Lower leg skin (tissue), 4 donors: ENCODE data around the gene OR2B6. TPM values are rescaled to one million over a fixed set of nuclear protein-coding genes. Genes with fewer than 3 reads are reported as not detected.
"Not testable (repeated sequence)": the region's sequence is repeated elsewhere in the genome, so short reads cannot be mapped to it uniquely, and the experiment has no call there.

ENCODE experiments used
- DNase-seq, 2 donors: peaks; one replicate each; pipeline ENCODE4 v3.0.0-alpha.2; 2019; ENCODE audit warnings: low spot score in 2 of 2
- H3K4me3 ChIP-seq: fragments of 200-600 bp; sonication (generic); 2 replicates; pipeline ENCODE4 v1.5.1; 2017; ENCODE audit warnings: mild to moderate bottlenecking, low read depth; ENCODE audit not compliant: poor library complexity, severe bottlenecking
- POLR2A ChIP-seq, 2 donors: fragments of 450-650 bp; IDR thresholded peaks; one replicate each; pipeline ENCODE4 v1.6.1; 2016 to 2017; ENCODE audit warnings: antibody characterized with exemption in 2 of 2, mild to moderate bottlenecking in 1 of 2, moderate library complexity in 1 of 2
- WGBS, 2 donors: methylation state at CpG; one replicate each; pipeline ENCODE4 v1.1.5; 2018; 5-methylcytosine and 5-hydroxymethylcytosine counted together
- intact Hi-C: fragments of 100-400 bp; cut with DNase I; formaldehyde crosslinking; loops from one replicate; pipeline ENCODE4 v1.15.0; 2023; ENCODE audit warnings: low total_unique reads
- total RNA-seq, 4 donors: library from RNA; depleted of rRNA; stranded (reverse); fragments of >200 nt; gene quantifications; one replicate each; pipeline ENCODE4 v1.1.0, GENCODE V29; 2016
- TF ChIP-seq, protein P1 (sequence below), 3 donors: fragments of 450-650 bp; IDR thresholded peaks; one replicate each; pipeline ENCODE4 v1.5.1; 2016; ENCODE audit warnings: antibody characterized with exemption in 3 of 3, mild to moderate bottlenecking in 3 of 3, moderate library complexity in 2 of 3

OR2B6 gene
- not detected for total RNA-seq

DNA sequence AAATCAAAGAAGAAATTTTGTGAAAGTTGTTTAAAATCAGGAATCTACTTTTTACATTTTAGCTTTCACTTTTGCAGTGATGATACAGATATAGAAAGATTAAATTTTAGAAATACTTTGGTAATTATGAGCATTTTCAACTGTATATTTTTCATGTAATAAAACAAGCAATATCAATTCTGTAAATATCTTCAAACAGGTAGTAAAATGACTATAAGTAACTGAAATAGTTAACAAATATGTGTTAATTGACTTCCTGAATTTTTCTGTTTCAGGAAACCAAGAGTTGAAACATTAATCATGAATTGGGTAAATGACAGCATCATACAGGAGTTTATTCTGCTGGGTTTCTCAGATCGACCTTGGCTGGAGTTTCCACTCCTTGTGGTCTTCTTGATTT lies at the start of gene OR2B6:
OR2B6 (plus strand) TSS at position 301 of the 400 bp plus-strand sequence; CDS start at position 301, 0 bp downstream.
- intact Hi-C loops: no loop called here
- 40 to 48% methylated on average over 1 of the region's 1 CpG for WGBS, 2 donors
- DNase-seq: no peak
- TF ChIP-seq, protein P1, sequence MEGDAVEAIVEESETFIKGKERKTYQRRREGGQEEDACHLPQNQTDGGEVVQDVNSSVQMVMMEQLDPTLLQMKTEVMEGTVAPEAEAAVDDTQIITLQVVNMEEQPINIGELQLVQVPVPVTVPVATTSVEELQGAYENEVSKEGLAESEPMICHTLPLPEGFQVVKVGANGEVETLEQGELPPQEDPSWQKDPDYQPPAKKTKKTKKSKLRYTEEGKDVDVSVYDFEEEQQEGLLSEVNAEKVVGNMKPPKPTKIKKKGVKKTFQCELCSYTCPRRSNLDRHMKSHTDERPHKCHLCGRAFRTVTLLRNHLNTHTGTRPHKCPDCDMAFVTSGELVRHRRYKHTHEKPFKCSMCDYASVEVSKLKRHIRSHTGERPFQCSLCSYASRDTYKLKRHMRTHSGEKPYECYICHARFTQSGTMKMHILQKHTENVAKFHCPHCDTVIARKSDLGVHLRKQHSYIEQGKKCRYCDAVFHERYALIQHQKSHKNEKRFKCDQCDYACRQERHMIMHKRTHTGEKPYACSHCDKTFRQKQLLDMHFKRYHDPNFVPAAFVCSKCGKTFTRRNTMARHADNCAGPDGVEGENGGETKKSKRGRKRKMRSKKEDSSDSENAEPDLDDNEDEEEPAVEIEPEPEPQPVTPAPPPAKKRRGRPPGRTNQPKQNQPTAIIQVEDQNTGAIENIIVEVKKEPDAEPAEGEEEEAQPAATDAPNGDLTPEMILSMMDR (IDR thresholded peaks at IDR 0.05): no peak
- no peak for TF ChIP-seq POLR2A (IDR thresholded peaks at IDR 0.05)
- no peak within 1 kb of the TSS for H3K4me3 ChIP-seq

DNA sequence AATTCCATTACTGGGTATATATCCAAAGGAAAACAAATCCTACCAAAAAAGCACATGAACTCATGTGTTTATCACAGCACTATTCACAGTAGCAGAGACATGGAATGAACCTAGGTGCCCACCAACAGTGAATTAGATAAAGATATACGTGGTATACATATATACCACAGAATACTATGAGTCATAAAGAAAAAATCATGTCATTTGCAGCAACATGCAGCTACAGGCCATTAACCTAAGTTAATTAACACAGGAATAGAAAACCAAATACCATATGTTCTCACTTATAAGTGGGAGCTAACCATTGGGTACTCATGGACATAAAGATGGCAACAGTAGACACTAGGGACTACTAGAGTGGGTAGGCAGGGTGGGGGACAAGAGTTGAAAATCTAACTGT lies 49.0 kb upstream of the OR2B6 start:
- WGBS, 2 donors: 41 to 59% methylated on average over 1 of the region's 1 CpG
- DNase-seq: no peak
- intact Hi-C loops: no loop called here
- TF ChIP-seq, protein P1 (IDR thresholded peaks at IDR 0.05): no peak
- no peak for TF ChIP-seq POLR2A (IDR thresholded peaks at IDR 0.05)
- H3K4me3 ChIP-seq: no peak overlapping the region

DNA sequence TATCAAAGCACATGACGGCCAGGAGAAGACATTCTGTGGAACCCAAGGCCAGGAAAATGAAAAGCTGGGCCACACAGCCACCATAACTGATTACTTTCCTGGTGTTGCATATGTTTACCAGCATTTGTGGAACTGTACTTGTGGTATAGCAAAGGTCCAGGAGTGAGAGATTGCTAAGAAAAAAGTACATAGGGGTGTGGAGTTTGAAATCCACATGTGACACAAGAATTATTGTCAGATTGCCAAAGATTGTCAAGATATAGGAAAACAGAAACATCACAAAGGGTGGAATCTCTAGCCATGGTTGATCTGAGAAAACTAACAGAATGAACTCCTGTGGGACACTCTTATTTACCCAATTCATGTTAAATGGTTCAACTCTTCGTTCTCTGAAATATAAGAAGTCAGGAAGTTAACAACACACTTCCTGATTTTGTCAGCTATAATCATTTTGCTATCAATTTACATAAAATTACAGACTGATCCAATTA lies 45.0 kb upstream of the OR2B6 start, which contains the start of gene OR2B2:
OR2B2 (minus strand) TSS at position 441 of the 491 bp plus-strand sequence; CDS start at position 364, 77 bp downstream.
- intact Hi-C loops: no loop called here
- whole genome bisulfite sequencing, 2 donors: 74 to 76% methylated on average over 2 of the region's 2 CpGs
- no peak for DNase-seq
- no peak within 1 kb of the TSS for H3K4me3 ChIP-seq
- TF ChIP-seq, protein P1 (IDR thresholded peaks at IDR 0.05): no peak
- TF ChIP-seq POLR2A (IDR thresholded peaks at IDR 0.05): no peak

DNA sequence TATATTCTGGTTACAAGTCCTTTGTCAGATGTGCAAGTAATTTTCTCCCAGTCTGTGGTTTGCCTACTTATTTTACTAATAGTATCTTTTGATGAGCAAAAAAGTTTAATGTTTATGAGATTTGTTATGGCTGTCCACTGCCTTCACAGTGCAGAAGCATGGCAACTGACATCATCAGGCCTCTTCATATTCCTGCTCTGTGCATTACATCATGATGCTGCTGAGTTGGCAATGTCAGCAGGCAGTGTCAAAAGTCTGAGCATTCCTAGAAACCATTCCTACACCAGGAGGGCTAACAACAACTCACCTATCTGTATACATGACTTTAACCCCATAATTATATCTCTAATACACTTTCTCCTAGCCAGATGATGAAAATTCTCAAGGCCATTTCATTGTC lies 34.1 kb upstream of the OR2B6 start:
- H3K4me3 ChIP-seq: no peak overlapping the region
- TF ChIP-seq, protein P1 (IDR thresholded peaks at IDR 0.05): no peak
- TF ChIP-seq POLR2A (IDR thresholded peaks at IDR 0.05): no peak
- DNase-seq: no peak
- intact Hi-C loops: no loop called here

DNA sequence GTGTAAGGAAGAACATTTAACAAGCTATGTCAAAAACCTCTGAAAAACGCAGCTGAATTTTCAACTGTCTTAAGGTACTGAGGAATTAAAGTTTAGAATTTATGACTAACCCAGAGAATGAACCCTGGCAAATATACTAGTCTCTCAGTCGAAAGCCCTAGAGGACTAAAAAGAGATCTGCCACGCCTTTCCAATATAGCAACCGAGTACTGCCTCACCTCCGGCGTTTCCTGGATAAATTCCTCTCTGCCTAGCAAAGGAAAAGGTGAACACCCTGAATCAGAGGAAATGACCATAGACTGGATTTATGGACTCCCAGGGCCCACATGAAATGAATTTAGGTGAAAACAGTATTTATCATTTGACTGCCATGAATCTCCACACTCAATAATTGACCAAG lies 32.9 kb upstream of the OR2B6 start:
- no peak for TF ChIP-seq POLR2A (IDR thresholded peaks at IDR 0.05)
- TF ChIP-seq, protein P1 (IDR thresholded peaks at IDR 0.05): no peak
- DNase-seq: no peak
- 41 to 49% methylated on average over 6 of the region's 6 CpGs for WGBS, 2 donors
- intact Hi-C loops: no loop called here
- H3K4me3 ChIP-seq: no peak overlapping the region

DNA sequence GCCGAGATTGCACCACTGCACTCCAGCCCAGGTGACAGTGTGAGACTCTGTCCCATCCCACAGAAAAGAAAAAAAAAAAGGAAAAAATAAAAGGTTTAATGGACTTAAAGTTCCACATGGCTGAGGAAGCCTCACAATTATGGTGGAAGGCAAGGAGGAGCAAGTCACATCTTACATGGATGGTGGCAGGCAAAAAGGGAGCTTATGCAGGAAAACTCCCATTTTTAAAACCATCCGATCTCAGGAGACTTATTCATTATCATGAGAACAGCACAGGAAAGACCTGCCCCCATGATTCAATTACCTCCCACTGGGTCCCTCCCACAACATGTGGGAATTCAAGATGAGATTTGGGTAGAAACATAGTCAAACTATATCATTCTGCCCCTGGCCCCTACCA lies 29.0 kb upstream of the OR2B6 start:
- H3K4me3 ChIP-seq, intact Hi-C loops, DNase-seq: not testable (repeated sequence)
- WGBS, 2 donors: 85 to 93% methylated on average over 2 of the region's 2 CpGs

DNA sequence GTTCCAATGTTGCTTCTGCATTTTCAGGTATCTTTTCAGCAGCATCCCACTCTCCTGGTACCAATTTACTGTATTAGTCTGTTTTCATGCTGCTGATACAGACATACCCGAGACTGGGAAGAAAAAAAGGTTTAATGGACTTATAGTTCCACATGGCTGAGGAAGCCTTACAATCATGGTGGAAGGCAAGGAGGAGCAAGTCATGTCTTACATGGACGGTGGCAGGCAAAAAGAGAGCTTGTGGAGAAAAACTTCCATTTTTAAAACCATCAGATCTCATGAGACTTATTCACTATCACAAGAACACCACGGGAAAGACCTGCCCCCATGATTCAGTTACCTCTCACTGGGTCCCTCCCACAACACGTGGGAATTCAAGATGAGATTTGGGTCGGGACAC lies 27.1 kb upstream of the OR2B6 start:
- H3K4me3 ChIP-seq, DNase-seq, intact Hi-C loops: not testable (repeated sequence)
- 84% methylated on average over 5 of the region's 5 CpGs for WGBS, 2 donors
